Body of pancreas (tissue), 4 donors: ENCODE measurements around the gene BLVRA. TPM values are rescaled to one million over a fixed set of nuclear protein-coding genes. Genes with fewer than 3 reads are reported as not detected.
"Not testable (repeated sequence)": the region's sequence is repeated elsewhere in the genome, so short reads cannot be mapped to it uniquely, and the experiment has no call there.

Experiments used
- ATAC-seq: fragments of 150-250 bp; one replicate; pipeline ENCODE4 v1.9.1; 2016
- DNase-seq, 4 donors: peaks; one replicate each; pipeline ENCODE4 v3.0.0-alpha.2; 2019
- H3K27ac ChIP-seq, 4 donors: fragments of 200-600 bp; sonication (generic); 1 replicate in 3 of 4; 2 replicates in 1 of 4; pipeline versions ENCODE4 v1.5.1 to v1.6.1; 2016 to 2019; ENCODE audit warnings: mild to moderate bottlenecking in 1 of 4, mixed read lengths in 1 of 4, moderate library complexity in 1 of 4
- H3K27me3 ChIP-seq, 2 donors: fragments of 200-600 bp; sonication (generic); one replicate each; pipeline ENCODE4 v1.6.0; 2016; ENCODE audit warnings: mild to moderate bottlenecking in 1 of 2
- H3K36me3 ChIP-seq, 2 donors: fragments of 200-600 bp; sonication (generic); replicated peaks in 1 of 2; 2 replicates each; pipeline ENCODE4 v1.5.1; 2016; ENCODE audit warnings: low read depth in 2 of 2; ENCODE audit not compliant: insufficient read depth in 1 of 2
- H3K4me1 ChIP-seq: fragments of 200-600 bp; sonication (generic); one replicate; pipeline ENCODE4 v1.6.0; 2016
- H3K4me3 ChIP-seq, 2 donors: fragments of 200-600 bp; sonication (generic); 1 replicate in 1 of 2; 2 replicates in 1 of 2; pipeline ENCODE4 v1.5.1; 2016 to 2019
- H3K9me3 ChIP-seq, 3 donors: fragments of 200-600 bp; sonication (generic); 1 replicate in 2 of 3; 2 replicates in 1 of 3; pipeline ENCODE4 v1.5.1; 2016
- POLR2A ChIP-seq, 3 donors: fragments of 450-650 bp; IDR thresholded peaks; one replicate each; pipeline ENCODE4 v1.6.1; 2016; ENCODE audit warnings: antibody characterized with exemption in 3 of 3, mild to moderate bottlenecking in 2 of 3
- WGBS, 2 donors: methylation state at CpG; one replicate each; pipeline ENCODE4 v1.1.5; 2017; 5-methylcytosine and 5-hydroxymethylcytosine counted together
- intact Hi-C: fragments of 100-400 bp; cut with DNase I; formaldehyde crosslinking; loops from one replicate; pipeline ENCODE4 v1.15.1; 2023
- total RNA-seq, 2 donors: library from RNA; depleted of rRNA; stranded (reverse); fragments of >200 nt; gene quantifications; one replicate each; pipeline ENCODE4 v1.1.0, GENCODE V29; 2016
- TF ChIP-seq, protein P1 (sequence below), 7 experiments: fragments of 450-650 bp in 4 of 7; fragments of 200-600 bp in 3 of 7; sonication (generic) in 3 of 7; IDR thresholded peaks; one replicate each; pipeline ENCODE4 v1.5.1; 2016 to 2019; ENCODE audit warnings: antibody characterized with exemption in 7 of 7

The BLVRA gene
- total RNA-seq, 2 donors from 2014 or later: 4.6 to 25.2 TPM

DNA sequence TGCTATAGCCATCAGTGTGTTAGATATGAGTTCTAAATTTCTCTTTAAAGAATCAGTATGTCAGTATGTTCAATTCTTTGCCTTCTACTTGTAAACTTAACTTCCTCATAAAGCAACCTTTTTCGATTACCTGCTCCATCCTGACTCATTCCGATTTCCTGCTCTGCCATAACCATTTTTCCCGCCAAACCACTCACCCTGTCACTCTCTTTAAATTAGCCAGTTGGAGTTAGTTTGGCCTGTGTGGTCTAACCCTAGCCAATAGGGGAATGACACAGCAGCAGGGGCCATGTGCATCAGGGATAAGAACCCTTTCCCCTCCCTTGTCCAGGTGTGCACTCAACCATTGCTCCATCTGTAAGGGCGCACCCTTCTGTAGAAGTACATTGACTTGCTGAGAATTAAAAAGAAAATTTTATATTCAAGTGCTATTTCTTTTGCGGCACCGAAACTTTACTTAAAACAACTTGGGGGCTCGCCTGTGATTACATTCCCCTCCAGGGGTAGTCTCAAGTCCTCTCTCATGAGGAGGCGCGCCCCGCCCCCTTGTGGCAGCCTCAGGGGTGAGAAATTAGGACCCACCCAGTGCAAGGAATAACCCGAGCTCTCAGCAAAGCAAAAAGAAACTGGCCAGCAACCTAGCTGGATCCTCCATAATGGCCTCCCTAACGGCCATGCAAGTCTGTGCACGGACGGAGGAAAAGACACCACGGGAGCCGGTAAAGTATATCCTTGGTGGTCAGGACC lies 51.9 kb downstream of the BLVRA start:
- H3K27me3 ChIP-seq, H3K4me3 ChIP-seq, intact Hi-C loops, ATAC-seq, H3K27ac ChIP-seq, H3K36me3 ChIP-seq, H3K4me1 ChIP-seq, H3K9me3 ChIP-seq: not testable (repeated sequence)
- TF ChIP-seq, protein P1, sequence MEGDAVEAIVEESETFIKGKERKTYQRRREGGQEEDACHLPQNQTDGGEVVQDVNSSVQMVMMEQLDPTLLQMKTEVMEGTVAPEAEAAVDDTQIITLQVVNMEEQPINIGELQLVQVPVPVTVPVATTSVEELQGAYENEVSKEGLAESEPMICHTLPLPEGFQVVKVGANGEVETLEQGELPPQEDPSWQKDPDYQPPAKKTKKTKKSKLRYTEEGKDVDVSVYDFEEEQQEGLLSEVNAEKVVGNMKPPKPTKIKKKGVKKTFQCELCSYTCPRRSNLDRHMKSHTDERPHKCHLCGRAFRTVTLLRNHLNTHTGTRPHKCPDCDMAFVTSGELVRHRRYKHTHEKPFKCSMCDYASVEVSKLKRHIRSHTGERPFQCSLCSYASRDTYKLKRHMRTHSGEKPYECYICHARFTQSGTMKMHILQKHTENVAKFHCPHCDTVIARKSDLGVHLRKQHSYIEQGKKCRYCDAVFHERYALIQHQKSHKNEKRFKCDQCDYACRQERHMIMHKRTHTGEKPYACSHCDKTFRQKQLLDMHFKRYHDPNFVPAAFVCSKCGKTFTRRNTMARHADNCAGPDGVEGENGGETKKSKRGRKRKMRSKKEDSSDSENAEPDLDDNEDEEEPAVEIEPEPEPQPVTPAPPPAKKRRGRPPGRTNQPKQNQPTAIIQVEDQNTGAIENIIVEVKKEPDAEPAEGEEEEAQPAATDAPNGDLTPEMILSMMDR (IDR thresholded peaks at IDR 0.05): peak in 1 of 7 experiments; percentile 16
- peak in 2 of 4 donors; percentile 19 to 34 for DNase-seq
- 74 to 80% methylated on average over 16 of the region's 16 CpGs for WGBS, 2 donors

DNA sequence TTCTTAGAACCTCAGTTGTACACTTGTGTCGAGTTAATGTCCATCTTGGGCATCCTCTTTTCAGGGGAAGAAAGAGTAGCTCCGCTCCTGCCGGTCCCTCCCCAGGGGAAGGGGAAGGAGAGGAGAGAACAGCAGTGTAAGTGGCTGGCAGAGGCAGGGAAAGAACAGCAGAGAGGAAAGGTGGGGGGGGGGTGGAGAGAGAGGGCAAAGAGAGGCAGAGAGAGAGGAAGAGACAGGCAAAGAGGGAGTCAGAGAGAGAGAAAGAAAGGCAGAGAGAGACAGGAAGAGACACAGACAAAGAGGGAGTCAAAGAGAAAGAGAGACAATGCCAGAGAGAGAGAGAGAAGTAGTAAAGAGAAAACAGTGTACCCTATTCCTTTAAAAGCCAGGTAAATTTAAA lies 56.9 kb downstream of the BLVRA start:
- H3K27me3 ChIP-seq: no peaks in the 10 kb centered on the region
- H3K36me3 ChIP-seq: no peaks in the 10 kb centered on the region
- DNase-seq: no peak
- no peaks in the 10 kb centered on the region for H3K9me3 ChIP-seq
- WGBS, 2 donors: 59 to 62% methylated on average over 3 of the region's 3 CpGs
- no peak for ATAC-seq
- intact Hi-C loops: no loop called here
- H3K4me1 ChIP-seq: no peaks in the 10 kb centered on the region
- TF ChIP-seq POLR2A (IDR thresholded peaks at IDR 0.05): no peak
- TF ChIP-seq, protein P1 (IDR thresholded peaks at IDR 0.05): no peak
- H3K4me3 ChIP-seq: no peak overlapping the region
- H3K27ac ChIP-seq: no peak overlapping the region

DNA sequence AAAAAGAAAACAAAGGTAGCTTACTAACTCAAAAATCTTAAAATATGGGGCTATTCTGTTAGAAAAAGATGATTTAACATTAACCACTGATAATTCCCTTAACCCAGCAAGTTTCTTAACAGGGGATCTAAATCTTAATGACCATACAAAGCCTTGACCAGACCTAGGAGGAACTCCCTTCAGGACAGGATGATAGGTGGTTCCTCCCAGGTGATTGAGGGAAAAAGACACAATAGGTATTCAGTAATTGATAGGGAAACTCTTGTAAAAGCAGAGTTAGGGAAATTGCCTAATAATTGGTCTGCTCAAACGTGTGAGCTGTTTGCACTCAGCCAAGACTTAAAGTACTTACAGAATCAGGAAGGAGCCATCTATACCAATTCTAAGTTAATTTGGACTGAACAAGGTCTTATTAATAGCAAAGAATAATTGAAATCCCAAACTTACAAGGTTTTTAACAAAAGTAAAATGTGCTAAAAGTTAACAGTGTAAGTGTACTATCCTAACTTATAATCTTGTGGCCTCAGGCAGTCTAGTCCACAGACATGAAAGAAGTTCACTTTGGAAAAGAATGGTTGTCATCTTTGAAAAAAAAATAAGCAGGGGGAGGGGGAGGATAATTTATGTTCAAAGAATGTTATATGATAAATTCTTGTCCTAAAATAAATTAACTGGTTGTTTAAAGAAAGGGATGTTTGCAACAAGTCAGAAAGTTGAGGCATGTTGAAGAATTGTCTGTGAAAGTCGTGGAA lies 57.7 kb downstream of the BLVRA start:
- ATAC-seq, H3K9me3 ChIP-seq, intact Hi-C loops, DNase-seq, H3K27ac ChIP-seq, H3K4me1 ChIP-seq, H3K4me3 ChIP-seq, H3K36me3 ChIP-seq, H3K27me3 ChIP-seq: not testable (repeated sequence)
- 47 to 59% methylated on average over 2 of the region's 2 CpGs for WGBS, 2 donors

DNA sequence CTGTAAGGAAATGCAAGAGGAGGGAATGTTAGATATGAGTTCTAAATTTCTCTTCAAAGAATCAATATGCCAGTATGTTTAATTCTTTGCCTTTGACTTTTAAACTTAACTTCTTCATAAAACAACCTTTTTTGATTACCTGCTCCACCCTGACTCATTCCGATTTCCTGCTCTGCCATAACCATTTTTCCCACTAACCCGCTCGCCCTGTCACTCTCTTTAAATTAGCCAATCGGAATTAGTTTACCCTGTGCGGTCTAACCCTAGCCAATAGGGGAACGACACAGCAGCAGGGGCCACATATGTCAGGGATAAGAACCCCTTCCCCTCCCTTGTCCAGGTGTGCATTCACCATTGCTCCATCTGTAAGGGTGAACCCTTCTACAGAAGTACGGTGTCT lies 64.9 kb downstream of the BLVRA start:
- H3K4me3 ChIP-seq, H3K9me3 ChIP-seq, DNase-seq, intact Hi-C loops, H3K36me3 ChIP-seq, H3K27me3 ChIP-seq, ATAC-seq, H3K27ac ChIP-seq, H3K4me1 ChIP-seq: not testable (repeated sequence)
- 88 to 89% methylated on average over 7 of the region's 7 CpGs for WGBS, 2 donors

DNA sequence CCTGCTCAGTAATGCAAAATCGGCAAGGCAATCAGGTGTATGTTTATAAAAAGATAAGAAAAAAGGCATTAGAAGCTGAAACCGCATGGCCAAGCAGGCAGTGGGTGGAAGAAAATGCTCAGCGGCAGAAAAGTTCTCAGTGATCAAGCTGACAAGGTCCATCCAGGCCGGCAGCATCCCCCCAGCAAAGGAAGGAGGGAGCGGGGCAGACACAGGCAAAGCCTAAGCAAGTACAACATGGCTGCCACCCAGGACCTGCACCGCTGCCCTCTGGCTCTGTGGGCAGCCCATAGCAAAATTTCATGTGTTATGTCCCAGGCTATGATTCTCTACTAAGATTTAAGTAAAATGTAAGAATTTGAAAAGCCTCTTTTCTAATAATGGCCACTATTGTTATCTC lies 65.5 kb downstream of the BLVRA start:
- Histone ChIP-seq H3K4me3 (no peak overlapping the region), H3K27ac (no peak overlapping the region), H3K4me1 (no peaks in the 10 kb centered on the region), H3K27me3 (no peaks in the 10 kb centered on the region), H3K9me3 (no peaks in the 10 kb centered on the region), H3K36me3 (no peaks in the 10 kb centered on the region)
- intact Hi-C loops: no loop called here
- TF ChIP-seq, protein P1 (IDR thresholded peaks at IDR 0.05): no peak
- TF ChIP-seq POLR2A (IDR thresholded peaks at IDR 0.05): no peak
- WGBS, 2 donors: 56 to 59% methylated on average over 6 of the region's 6 CpGs
- DNase-seq (no peak), ATAC-seq (no peak)

DNA sequence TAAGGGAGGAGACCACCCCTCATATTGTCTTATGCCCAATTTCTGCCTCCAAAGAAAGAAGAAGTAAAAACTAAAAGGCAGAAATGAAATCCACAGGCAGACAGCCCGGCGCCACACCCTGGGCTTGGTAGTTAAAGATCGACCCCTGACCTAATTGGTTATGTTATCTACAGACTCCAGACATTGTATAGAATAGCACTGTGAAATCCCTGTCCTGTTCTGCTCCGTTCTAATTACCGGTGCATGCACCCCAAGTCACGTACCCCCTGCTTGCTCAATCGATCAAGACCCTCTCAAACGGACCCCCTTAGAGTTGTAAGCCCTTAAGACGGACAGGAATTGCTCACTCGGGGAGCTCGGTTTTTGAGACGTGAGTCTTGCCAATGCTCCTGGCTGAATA lies 66.0 kb downstream of the BLVRA start:
- H3K27me3 ChIP-seq, H3K4me3 ChIP-seq, intact Hi-C loops, H3K4me1 ChIP-seq, ATAC-seq, H3K9me3 ChIP-seq, H3K36me3 ChIP-seq, DNase-seq, H3K27ac ChIP-seq: not testable (repeated sequence)
- 58 to 65% methylated on average over 12 of the region's 12 CpGs for WGBS, 2 donors
